NCI-H1092 (cell line): ENCODE measurements around the gene NRN1.
"Not testable (repeated sequence)": the region's sequence is repeated elsewhere in the genome, so short reads cannot be mapped to it uniquely, and the experiment has no call there.

Experiments used
- DNase-seq: peaks from one replicate; lab custom pipeline; 2025; lab: John Stamatoyannopoulos, UW

NRN1 gene

GRCh38 chr6:5981126-5982026 lies 25.3 kb downstream of the NRN1 start:
- no peak for DNase-seq

- DNase-seq, result no peak
Observed at GRCh38 chr6:5979650-5980420, 26.9 kb downstream of the NRN1 start.

- no peak for DNase-seq
Observed at GRCh38 chr6:5976811-5977210, 29.9 kb downstream of the NRN1 start.

- DNase-seq, result no peak
Observed at GRCh38 chr6:5968817-5969734, 37.6 kb downstream of the NRN1 start.

- DNase-seq, result not testable (repeated sequence)
Observed at GRCh38 chr6:5968036-5968435, 38.7 kb downstream of the NRN1 start.

- no peak for DNase-seq
Observed at GRCh38 chr6:5967594-5967993, 39.1 kb downstream of the NRN1 start.

- no peak for DNase-seq
Observed at GRCh38 chr6:5962794-5963193, 43.9 kb downstream of the NRN1 start.

- DNase-seq, result no peak
Observed at GRCh38 chr6:5961836-5962235, 44.9 kb downstream of the NRN1 start.

GRCh38 chr6:5960456-5960855 lies 46.3 kb downstream of the NRN1 start:
- no peak for DNase-seq

GRCh38 chr6:5958921-5959320 lies 47.8 kb downstream of the NRN1 start:
- DNase-seq, result no peak

GRCh38 chr6:5956939-5957338 lies 49.8 kb downstream of the NRN1 start:
- no peak for DNase-seq

- DNase-seq, result no peak
Observed at GRCh38 chr6:5950361-5950785, 56.4 kb downstream of the NRN1 start.
